Stimulated activated CD8-positive, alpha-beta memory T cell treated with anti-CD3 and anti-CD28 coated beads, Interleukin-2, amount 100 ng/mL, for 48 hours (primary cell): Measurements from ENCODE around the gene ZNF432.

Experiments
- DNase-seq, 2 donors: peaks; one replicate each; pipeline ENCODE4 v3.0.0-alpha.2; 2020; ENCODE audit warnings: low read depth in 2 of 2

Gene ZNF432

DNA sequence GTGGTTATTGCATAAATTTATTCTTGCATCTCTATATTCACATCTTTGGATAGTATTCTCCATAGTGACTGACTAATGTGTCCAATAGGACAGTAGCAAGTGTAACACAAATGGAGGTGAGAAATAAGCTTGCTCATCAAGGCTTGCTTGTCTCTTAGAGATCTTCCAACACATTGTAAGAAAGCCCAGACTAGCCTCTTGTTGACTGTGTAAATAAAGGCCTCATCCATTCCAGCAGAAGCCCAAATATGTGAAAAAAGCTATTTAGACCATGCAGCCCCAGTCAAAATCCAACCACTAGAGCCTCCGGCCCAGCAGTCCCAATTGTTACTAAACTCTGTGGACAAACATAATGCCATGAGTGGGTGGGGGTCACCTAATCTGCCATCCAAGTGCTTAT is 38.0 kb downstream of the ZNF432 start:
- DNase-seq: no peak

DNA sequence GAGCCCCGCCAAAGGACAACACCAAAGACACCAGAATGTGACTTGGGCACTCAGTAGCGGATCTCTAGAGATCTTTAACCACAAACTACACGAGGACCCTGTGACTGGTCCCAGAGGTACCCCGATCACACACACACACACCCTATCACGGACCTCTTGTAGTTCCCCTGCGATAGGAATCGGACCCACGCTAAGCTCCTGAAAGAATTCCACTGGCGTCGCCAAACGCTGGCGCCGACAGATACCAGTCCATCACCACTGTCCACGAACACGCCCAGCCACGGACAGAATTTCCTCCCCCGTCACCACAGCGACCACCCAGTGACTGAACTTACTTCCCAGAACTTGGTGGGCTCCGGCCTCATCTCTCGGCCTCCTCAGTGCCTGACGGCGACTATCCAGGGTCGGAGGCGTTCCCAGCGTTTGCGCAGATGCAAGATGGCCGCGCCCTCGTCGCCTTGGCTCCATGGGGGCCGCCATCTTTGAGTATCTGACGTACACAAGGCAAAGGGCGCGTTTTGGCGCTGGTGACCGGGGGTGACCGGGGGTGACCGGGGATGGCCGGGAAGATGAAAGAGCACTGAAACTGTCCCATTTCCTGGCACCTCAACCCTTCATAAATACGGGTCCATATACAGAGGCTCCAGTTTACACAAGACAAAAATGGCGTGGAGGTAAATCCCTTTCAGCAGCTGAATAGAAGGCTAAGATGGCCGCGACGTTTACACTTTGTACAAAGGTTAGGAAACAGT is 40.7 kb downstream of the ZNF432 start, which contains the start of gene ZNF615:
Gene ZNF615 (minus strand): TSS at position 406 of the 752 bp plus-strand sequence. CDS start 4,500 bp downstream, outside the sequence.
- peak; percentile 75 to 85 for DNase-seq

- no peak for DNase-seq
These were observed 41.2 kb downstream of the ZNF432 start for GRCh38 chr19:52007451-52007805.

GRCh38 chr19:51994048-51994644 is 54.5 kb downstream of the ZNF432 start:
- no peak for DNase-seq

GRCh38 chr19:51993422-51993821 is 55.2 kb downstream of the ZNF432 start:
- DNase-seq: no peak

DNA sequence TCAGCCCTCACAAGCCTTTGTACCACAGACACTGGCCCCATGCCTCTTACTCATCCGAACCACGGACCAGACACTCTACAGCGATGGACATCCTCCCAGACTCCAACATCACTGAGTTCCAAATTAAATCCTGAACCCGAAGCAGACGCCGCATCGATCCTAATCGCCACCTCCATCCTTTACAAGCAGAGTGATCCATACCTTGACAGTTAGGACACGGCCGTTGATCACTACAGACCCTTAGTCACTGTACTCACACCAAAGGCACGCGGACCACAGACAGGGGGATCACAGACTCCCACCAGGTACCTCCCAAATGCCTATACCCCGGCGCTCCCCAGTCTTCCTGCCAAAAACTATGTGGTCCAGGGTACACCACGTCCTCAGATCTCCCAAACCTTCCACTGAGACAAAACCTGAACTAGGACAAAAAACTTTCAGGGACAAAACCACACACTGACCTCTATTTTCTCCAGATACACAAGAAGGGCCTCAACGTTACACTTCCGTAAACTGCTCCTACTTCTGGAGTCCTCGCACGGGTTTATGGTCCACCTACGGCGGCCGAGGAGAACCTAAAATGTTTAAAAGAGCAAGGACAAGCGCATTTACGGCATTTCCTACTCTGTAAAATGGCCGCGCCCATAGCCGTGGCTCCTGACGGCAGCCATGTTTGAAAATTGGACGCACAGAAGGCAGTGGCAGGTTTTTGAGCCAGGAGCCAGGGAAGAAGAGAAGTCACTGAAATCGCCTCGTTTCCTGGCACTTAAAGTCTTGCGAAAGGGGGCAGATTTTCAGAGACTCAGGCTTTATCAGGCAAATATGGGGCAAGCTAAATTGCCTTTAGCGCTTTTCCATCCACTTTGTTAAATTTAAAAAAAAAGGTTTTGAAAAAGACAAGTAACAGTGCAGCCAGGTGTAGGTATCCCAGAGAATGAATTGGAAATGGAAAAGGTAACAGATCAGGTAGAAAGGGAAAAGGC is 62.0 kb downstream of the ZNF432 start, which contains the start of gene ZNF350:
Gene ZNF350 (minus strand): TSS at position 532 of the 983 bp plus-strand sequence. CDS start 12,480 bp downstream, outside the sequence.
- peak; percentile 72 to 76 for DNase-seq

- DNase-seq: no peak
These were observed 65.3 kb downstream of the ZNF432 start for GRCh38 chr19:51983361-51983760.
